Liver (tissue), 3 donors: Measurements from ENCODE around the gene ADGRG3.

Experiments used
- FOXA1 ChIP-seq: IDR thresholded peaks from 2 replicates; pipeline ENCODE4 v1.6.1; 2016; ENCODE audit warnings: antibody characterized with exemption
- JUND ChIP-seq, 2 donors: IDR thresholded peaks; 2 replicates each; pipeline ENCODE4 v1.6.1; 2016; ENCODE audit warnings: antibody characterized with exemption in 2 of 2
- TF ChIP-seq, protein P1 (sequence below): fragments of 150-350 bp; IDR thresholded peaks from 2 replicates; pipeline ENCODE4 v1.5.1; 2017; ENCODE audit warnings: improper control_type of control experiment, low read depth, low read length; ENCODE audit not compliant: missing input control
- TF ChIP-seq, protein P2 (sequence below): IDR thresholded peaks from 2 replicates; pipeline ENCODE4 v1.6.1; 2016; ENCODE audit warnings: antibody characterized with exemption
- TF ChIP-seq, protein P3 (sequence below): IDR thresholded peaks from 2 replicates; pipeline ENCODE4 v1.6.1; 2016; ENCODE audit warnings: antibody characterized with exemption, mild to moderate bottlenecking
- donor health status: healthy.
- donor health status: healthy.

DNA sequence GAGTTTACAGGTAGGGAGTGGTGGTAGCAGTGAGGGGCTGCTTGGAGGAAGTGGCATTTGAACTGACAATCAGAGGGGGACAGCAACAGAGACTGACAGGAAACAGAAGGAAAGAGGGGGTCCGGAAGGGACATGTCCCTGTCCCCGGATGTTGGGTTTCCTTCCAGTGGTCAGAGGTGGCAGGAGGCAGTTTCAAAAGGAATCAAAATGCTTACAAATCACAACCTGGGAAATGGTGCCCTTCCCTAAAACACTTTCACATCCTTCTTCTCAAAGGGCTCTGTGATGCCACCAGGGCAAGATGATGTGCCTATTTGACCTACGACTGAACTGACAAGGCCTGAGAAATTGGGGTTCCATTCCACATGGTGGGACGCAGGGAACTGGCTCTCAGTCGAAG is 20.0 kb upstream of the ADGRG3 start:
- no peak for TF ChIP-seq FOXA1
- TF ChIP-seq, protein P1, sequence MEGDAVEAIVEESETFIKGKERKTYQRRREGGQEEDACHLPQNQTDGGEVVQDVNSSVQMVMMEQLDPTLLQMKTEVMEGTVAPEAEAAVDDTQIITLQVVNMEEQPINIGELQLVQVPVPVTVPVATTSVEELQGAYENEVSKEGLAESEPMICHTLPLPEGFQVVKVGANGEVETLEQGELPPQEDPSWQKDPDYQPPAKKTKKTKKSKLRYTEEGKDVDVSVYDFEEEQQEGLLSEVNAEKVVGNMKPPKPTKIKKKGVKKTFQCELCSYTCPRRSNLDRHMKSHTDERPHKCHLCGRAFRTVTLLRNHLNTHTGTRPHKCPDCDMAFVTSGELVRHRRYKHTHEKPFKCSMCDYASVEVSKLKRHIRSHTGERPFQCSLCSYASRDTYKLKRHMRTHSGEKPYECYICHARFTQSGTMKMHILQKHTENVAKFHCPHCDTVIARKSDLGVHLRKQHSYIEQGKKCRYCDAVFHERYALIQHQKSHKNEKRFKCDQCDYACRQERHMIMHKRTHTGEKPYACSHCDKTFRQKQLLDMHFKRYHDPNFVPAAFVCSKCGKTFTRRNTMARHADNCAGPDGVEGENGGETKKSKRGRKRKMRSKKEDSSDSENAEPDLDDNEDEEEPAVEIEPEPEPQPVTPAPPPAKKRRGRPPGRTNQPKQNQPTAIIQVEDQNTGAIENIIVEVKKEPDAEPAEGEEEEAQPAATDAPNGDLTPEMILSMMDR, result no peak
- no peak for TF ChIP-seq JUND (IDR thresholded peaks at IDR 0.05)
- TF ChIP-seq, protein P2, sequence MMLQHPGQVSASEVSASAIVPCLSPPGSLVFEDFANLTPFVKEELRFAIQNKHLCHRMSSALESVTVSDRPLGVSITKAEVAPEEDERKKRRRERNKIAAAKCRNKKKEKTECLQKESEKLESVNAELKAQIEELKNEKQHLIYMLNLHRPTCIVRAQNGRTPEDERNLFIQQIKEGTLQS, result no peak
- TF ChIP-seq, protein P3, sequence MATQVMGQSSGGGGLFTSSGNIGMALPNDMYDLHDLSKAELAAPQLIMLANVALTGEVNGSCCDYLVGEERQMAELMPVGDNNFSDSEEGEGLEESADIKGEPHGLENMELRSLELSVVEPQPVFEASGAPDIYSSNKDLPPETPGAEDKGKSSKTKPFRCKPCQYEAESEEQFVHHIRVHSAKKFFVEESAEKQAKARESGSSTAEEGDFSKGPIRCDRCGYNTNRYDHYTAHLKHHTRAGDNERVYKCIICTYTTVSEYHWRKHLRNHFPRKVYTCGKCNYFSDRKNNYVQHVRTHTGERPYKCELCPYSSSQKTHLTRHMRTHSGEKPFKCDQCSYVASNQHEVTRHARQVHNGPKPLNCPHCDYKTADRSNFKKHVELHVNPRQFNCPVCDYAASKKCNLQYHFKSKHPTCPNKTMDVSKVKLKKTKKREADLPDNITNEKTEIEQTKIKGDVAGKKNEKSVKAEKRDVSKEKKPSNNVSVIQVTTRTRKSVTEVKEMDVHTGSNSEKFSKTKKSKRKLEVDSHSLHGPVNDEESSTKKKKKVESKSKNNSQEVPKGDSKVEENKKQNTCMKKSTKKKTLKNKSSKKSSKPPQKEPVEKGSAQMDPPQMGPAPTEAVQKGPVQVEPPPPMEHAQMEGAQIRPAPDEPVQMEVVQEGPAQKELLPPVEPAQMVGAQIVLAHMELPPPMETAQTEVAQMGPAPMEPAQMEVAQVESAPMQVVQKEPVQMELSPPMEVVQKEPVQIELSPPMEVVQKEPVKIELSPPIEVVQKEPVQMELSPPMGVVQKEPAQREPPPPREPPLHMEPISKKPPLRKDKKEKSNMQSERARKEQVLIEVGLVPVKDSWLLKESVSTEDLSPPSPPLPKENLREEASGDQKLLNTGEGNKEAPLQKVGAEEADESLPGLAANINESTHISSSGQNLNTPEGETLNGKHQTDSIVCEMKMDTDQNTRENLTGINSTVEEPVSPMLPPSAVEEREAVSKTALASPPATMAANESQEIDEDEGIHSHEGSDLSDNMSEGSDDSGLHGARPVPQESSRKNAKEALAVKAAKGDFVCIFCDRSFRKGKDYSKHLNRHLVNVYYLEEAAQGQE, result no peak
